ENCODE data around the gene KCNQ2. TPM values are rescaled to one million over a fixed set of nuclear protein-coding genes. Genes with fewer than 3 reads are reported as not detected.

Gene KCNQ2
- total RNA-seq, 2 experiments from 2014 or later, result 0.19 to 0.37 TPM

GRCh38 chr20:63456429-63457284 lies 15.8 kb downstream of the KCNQ2 start:
- Mint-ChIP-seq H3K9me3 (no peaks in the 10 kb centered on the region), H3K27me3 (peaks cover 16% of the 10 kb centered on the region), H3K4me1 (no peaks in the 10 kb centered on the region), H3K27ac (no peak overlapping the region), H3K4me3 (no peak overlapping the region), H3K36me3 (no peaks in the 10 kb centered on the region)
- ATAC-seq (ENCODE audit: low read depth) (no peak), DNase-seq (no peak)
- POLR2A ChIA-PET, result no interaction called here

DNA sequence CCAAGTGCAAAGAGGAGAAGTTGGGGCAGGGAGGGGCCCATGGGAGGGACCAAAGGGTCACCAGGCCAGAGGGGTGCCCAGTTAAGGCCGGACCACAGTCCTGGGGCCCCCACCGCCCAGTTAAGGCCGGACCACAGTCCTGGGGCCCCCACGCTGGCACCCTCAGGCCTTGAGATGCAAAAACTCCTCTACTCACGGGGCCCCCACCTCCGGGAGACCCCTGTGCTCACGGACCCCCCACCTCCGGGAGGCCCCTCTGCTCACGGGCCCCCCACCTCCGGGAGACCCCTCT lies 16.9 kb downstream of the KCNQ2 start:
- no peak for ATAC-seq (ENCODE audit: low read depth)
- POLR2A ChIA-PET, result no interaction called here
- H3K9me3 Mint-ChIP-seq, result no peaks in the 10 kb centered on the region
- H3K27ac Mint-ChIP-seq, result no peak overlapping the region
- no peak for DNase-seq
- H3K36me3 Mint-ChIP-seq, result no peaks in the 10 kb centered on the region
- no peak overlapping the region for H3K4me3 Mint-ChIP-seq
- H3K4me1 Mint-ChIP-seq, result no peaks in the 10 kb centered on the region
- H3K27me3 Mint-ChIP-seq, result peaks cover 16% of the 10 kb centered on the region

DNA sequence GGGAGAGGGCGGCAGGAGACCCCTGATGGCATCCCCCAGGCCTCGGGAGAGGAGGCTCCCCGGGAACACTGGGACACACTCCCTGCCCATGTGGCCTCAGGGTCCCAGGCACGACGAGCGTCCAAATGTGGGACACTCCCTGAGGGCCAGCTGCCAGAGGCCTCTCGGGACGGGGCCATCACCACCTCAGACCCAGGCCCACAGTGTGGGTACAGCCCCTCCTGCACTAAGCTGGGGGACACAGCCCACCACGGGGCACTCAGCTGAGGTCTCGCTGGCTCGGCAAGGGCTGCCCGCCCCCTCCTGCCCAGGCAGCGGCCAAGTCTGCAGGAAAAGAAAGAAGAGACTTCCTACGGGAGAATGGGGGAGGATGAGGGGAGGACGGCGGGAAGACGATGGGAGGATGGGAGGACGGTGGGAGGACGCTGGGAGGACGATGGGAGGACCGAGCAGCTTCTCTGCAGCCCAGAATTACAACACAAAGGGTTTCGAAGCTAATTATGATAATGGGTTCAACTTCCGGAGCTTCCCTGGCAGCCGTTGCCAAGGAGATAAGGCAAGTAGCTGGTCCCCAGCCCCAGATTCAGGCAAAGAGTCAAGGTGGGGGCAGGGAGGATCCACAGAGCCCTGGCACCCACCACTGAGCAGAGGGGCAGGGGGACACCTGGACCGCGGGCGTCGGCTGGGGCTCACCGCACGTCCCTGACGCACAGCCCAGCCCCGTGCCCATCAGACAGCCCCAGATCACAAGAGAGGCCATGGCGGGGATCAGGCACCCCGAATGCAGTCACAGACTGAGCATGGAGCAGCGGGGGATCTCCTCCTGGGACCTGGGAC lies 17.5 kb downstream of the KCNQ2 start:
- H3K4me3 Mint-ChIP-seq, result no peak overlapping the region
- H3K36me3 Mint-ChIP-seq, result no peaks in the 10 kb centered on the region
- no peaks in the 10 kb centered on the region for H3K9me3 Mint-ChIP-seq
- ATAC-seq (ENCODE audit: low read depth) (no peak), DNase-seq (no peak)
- no peak overlapping the region for H3K27ac Mint-ChIP-seq
- peaks cover 16% of the 10 kb centered on the region for H3K27me3 Mint-ChIP-seq
- H3K4me1 Mint-ChIP-seq, result no peaks in the 10 kb centered on the region
- POLR2A ChIA-PET, result no interaction called here

DNA sequence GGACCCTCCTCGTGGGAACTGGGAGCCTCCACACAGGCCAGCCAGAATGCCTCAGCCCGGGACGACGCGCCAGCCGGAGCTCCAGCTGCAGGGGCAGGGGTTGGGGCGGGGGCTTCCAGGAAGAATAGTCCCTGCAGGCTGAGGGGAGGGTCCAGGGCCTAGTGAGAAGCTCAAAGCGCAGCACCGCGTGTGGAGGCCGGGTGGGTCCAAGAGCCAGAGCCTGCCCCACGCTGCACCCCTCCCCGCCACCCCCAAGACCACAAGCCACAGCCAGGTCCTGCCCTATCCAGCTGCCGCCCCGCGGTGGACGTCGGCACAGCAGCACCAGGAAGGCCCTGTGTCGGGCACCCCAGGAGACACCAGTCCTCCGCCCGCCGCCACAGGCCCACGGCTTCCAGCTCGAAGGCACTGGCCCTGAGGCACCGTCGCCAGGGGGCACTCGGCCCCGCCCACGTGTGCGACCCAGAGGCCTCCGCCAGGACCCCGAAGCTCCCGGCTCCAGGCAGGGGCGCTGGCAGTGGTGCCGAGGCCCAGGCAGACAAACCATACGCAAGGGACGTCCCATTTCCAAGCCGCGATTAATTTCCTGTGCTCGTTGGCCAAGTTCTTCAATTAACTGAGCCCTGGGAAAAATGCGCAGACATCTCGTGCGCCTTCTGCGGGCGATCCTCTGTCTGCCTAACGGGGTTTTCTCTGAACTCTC lies 19.5 kb downstream of the KCNQ2 start:
- no peak for DNase-seq
- POLR2A ChIA-PET, result no interaction called here
- Mint-ChIP-seq H3K9me3 (no peaks in the 10 kb centered on the region), H3K36me3 (no peaks in the 10 kb centered on the region), H3K27me3 (peaks cover 16% of the 10 kb centered on the region), H3K27ac (no peak overlapping the region), H3K4me3 (no peak overlapping the region), H3K4me1 (no peaks in the 10 kb centered on the region)
- no peak for ATAC-seq (ENCODE audit: low read depth)

DNA sequence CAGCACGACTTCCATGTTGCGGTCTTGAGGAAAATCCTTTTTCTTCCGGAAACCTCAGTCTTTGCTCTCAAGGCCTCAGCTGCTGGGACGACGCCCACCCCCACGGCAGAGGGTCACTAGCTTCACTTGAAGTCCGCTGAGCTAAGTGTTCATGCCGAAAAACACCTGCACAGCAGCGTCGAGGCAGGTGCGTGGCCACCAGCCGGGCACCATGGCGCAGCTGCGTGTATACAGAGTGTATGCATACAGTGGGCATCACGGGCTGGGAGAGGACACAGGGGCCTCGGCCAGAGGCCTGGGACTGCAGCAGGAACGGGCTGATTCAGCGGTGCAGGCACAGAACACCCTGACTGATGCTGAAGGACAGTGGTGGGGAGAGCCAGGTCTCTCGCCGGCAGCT lies 20.1 kb downstream of the KCNQ2 start:
- H3K4me3 Mint-ChIP-seq, result no peak overlapping the region
- DNase-seq (no peak), ATAC-seq (ENCODE audit: low read depth) (no peak)
- no peaks in the 10 kb centered on the region for H3K9me3 Mint-ChIP-seq
- peaks cover 22% of the 10 kb centered on the region for H3K27me3 Mint-ChIP-seq
- no peaks in the 10 kb centered on the region for H3K36me3 Mint-ChIP-seq
- no peaks in the 10 kb centered on the region for H3K4me1 Mint-ChIP-seq
- POLR2A ChIA-PET, result no interaction called here
- H3K27ac Mint-ChIP-seq, result no peak overlapping the region

DNA sequence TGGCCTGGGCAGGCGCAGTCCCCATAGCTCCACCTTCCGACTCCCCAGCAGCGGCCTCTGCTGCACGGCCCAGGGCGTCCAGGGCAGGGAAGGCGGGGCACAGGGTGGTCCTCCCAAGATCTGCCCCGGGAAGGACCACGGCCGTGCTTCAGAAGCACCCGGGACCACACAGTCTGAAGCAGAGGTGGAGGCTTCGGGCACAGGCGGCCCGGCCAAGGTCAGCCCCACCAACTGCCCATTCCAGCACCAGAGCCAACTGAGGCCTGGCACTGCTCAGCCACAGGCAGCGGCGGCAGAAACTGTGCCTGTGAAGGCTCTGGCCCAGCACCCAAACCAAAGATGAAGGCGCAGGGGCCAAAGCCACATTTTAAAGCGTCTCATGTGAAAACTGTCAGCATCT lies 20.6 kb downstream of the KCNQ2 start:
- Mint-ChIP-seq H3K9me3 (no peaks in the 10 kb centered on the region), H3K4me3 (no peak overlapping the region), H3K27me3 (peaks cover 24% of the 10 kb centered on the region), H3K4me1 (no peaks in the 10 kb centered on the region), H3K36me3 (no peaks in the 10 kb centered on the region), H3K27ac (no peak overlapping the region)
- no peak for DNase-seq
- ATAC-seq (ENCODE audit: low read depth), result no peak
- POLR2A ChIA-PET, result no interaction called here

DNA sequence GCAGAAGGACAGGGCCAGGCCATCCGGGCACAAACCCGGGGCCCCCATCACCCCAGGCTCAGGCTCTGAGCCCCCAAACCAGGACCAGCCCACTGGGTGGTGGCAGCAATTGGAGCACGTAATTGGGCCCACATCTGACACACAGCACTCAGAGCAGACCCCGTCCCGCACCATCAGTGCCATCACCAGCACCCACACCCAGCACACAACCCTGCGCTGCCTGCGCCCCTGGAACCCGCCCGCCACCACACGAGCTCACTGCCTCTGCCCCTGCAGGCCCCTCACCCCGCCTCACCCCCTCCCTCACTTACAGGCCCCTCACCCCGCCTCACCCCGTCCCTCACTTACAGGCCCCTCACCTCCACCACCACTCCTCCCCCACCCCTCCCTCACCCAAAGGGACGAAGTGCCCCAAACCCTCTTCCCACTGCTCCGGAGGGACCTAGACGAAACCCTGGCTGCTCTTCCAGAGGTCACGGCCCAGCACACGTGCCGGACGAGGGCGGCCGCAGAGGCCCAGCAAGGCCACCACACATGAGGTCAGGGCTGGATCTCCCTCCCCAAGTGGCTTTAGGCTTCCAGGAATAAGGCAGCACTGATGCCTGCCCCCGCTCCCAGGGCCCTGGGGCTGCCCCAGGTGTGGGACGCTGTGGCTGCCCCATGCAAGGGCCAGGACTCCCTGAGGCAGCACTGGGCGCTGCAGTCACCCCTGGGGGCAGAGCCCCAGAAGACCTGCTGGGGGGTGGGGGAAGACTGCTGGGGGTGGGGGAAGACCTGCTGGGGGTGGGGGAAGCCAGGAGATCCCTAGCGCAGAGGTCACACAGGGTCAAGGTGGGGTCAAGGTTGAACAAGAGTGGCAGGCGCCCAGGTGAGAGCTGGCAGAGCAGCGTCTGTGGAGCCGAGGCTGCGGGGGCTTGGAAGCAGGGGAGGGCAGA lies 22.4 kb downstream of the KCNQ2 start:
- Mint-ChIP-seq H3K27ac (no peak overlapping the region), H3K27me3 (peaks cover 21% of the 10 kb centered on the region), H3K9me3 (no peaks in the 10 kb centered on the region), H3K4me1 (no peaks in the 10 kb centered on the region), H3K4me3 (no peak overlapping the region), H3K36me3 (no peaks in the 10 kb centered on the region)
- no peak for DNase-seq
- ATAC-seq (ENCODE audit: low read depth), result no peak
- POLR2A ChIA-PET, result no interaction called here

DNA sequence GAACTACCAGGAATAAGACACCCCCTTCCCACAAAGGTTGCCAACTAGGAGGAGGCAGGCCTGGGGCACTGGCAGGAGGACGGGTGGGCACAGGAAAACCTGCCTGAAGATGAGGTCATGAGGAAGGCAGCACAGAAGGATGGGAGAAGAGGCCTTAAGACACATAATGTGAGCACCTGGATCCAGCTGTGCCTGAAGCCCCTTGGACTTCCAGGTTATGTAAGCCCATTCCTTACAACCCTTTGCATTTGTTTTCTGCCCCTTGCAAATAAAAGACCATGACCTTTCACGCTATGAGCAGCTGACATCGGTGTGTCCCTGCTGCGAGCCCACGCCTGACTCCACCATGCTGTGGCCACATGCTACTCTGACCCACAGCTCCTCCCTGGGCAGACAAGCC lies 23.4 kb downstream of the KCNQ2 start:
- ATAC-seq (ENCODE audit: low read depth) (no peak), DNase-seq (no peak)
- Mint-ChIP-seq H3K4me3 (no peak overlapping the region), H3K36me3 (no peaks in the 10 kb centered on the region), H3K4me1 (no peaks in the 10 kb centered on the region), H3K9me3 (no peaks in the 10 kb centered on the region), H3K27ac (no peak overlapping the region), H3K27me3 (peaks cover 14% of the 10 kb centered on the region)
- POLR2A ChIA-PET, result no interaction called here

- POLR2A ChIA-PET, result no interaction called here
- no peak overlapping the region for H3K4me3 Mint-ChIP-seq
These were observed 24.4 kb downstream of the KCNQ2 start for GRCh38 chr20:63448031-63448430.

GRCh38 chr20:63447320-63447719 lies 25.1 kb downstream of the KCNQ2 start:
- Mint-ChIP-seq H3K9me3 (peaks cover 9% of the 10 kb centered on the region), H3K27me3 (peaks cover 9% of the 10 kb centered on the region), H3K36me3 (peaks cover 3% of the 10 kb centered on the region), H3K27ac (no peak overlapping the region), H3K4me1 (peaks cover 3% of the 10 kb centered on the region), H3K4me3 (no peak overlapping the region)
- DNase-seq, result no peak
- POLR2A ChIA-PET, result no interaction called here
- no peak for ATAC-seq (ENCODE audit: low read depth)

More at GRCh38 chr20:63448031-63448430, 24.4 kb downstream of the KCNQ2 start:
- H3K4me1 Mint-ChIP-seq, result peaks cover 2% of the 10 kb centered on the region
- H3K36me3 Mint-ChIP-seq, result peaks cover 3% of the 10 kb centered on the region
- no peak for DNase-seq
- peaks cover 9% of the 10 kb centered on the region for H3K27me3 Mint-ChIP-seq
- H3K27ac Mint-ChIP-seq, result no peak overlapping the region
- H3K9me3 Mint-ChIP-seq, result peaks cover 4% of the 10 kb centered on the region
- ATAC-seq (ENCODE audit: low read depth), result no peak

DNA sequence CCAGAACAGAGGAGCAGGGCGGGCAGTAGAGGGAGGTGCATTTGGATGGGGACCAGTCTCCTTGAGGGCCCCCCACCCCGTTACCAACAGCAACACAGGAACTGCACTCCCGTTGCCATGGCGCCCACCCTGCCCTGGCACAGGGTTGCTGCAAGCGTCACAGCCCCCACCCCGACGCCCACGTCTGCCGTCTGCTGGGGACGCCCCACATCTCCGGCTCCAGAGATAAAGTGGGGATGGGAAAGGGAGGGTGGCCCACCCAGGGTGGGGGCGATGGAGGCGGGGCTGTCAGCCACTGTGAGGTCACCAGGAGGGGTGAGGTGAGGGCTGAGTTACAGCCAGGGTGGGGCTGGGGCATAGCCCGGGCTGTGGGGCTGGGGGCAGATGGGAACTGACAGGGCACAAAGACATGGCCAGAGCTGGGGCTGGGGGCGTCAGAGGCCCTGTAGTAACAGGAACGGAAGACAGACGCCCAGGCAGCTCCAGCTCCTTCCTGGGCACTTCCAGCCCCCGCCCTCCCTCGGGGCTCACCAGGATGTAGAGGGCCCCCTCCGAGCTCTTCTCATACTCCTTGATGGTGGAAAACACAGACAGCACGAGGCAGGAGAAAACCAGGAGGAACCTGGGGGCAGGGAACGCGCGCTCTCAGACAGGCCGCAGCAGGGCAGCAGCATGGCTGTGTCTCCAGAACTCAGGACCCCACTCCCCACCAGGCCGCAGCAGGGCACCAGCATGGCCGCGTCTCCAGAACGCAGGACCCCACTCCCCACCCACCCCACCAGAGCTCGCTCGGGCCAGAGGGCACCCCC lies 26.0 kb downstream of the KCNQ2 start:
- Mint-ChIP-seq H3K27ac (no peak overlapping the region), H3K4me1 (peaks cover 7% of the 10 kb centered on the region), H3K36me3 (peaks cover 3% of the 10 kb centered on the region), H3K27me3 (peaks cover 9% of the 10 kb centered on the region), H3K9me3 (peaks cover 11% of the 10 kb centered on the region), H3K4me3 (no peak overlapping the region)
- POLR2A ChIA-PET, result no interaction called here
- ATAC-seq (ENCODE audit: low read depth) (no peak), DNase-seq (no peak)

DNA sequence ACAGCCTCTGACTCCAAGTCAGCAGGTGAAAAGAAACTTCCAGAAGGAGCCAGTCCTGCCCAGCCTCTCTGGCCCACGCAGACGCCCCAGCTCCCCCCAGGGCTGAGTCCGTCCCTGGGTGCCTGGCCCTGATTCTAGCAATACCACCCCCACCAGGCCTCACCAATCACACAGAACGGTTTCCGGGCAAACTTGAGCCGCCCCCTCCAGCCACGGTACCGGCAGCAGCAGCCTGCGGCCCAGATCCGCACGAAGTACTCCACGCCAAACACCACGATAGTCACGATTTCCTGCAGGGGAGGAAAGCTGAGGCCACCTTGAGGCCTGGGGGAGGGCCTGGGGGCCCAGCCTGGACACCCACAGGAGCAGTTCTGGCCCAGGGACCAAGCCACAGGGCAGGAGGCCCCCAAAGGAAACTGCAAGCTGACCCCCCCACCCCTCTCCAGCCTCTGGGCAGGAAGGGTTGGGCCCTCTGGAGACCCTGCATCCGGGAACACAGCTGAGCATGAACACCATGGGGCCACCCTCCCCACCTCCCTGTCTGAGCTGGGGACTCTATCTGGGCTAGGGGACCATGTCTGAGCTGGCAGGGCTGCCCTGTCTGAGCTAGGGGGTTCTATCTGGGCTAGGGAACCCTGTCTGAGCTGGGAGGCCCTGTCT lies 27.2 kb downstream of the KCNQ2 start:
- peaks cover 11% of the 10 kb centered on the region for H3K9me3 Mint-ChIP-seq
- H3K27me3 Mint-ChIP-seq, result peaks cover 11% of the 10 kb centered on the region
- ATAC-seq (ENCODE audit: low read depth) (no peak), DNase-seq (no peak)
- POLR2A ChIA-PET, result no interaction called here
- H3K36me3 Mint-ChIP-seq, result peaks cover 3% of the 10 kb centered on the region
- H3K27ac Mint-ChIP-seq, result no peak overlapping the region
- H3K4me3 Mint-ChIP-seq, result no peak overlapping the region
- peaks cover 12% of the 10 kb centered on the region for H3K4me1 Mint-ChIP-seq

Measured in activated naive CD8-positive, alpha-beta T cell treated with anti-CD3 and anti-CD28 coated beads, Interleukin-2, amount 10 ng/mL, durations not matched to agents 7 days and 5 days (primary cell).